PC-9 (cell line): ENCODE measurements around the gene KIF2C. TPM values are rescaled to one million over a fixed set of nuclear protein-coding genes. Genes with fewer than 3 reads are reported as not detected.

Experiments used
- BruUV-seq: library from RNA; stranded (reverse); fragments of 400-500 nt; replicated peaks from 2 replicates; lab custom pipeline; 2021; lab: Mats Ljungman, UMichigan
- CTCF ChIA-PET: fragments of 300-600 bp; sonication (Branson Sonifier 250); formaldehyde crosslinking; loops from one replicate; lab custom pipeline; 2022; ENCODE audit warnings: antibody characterized with exemption; lab: Charles Lee
- POLR2A ChIA-PET: fragments of 300-600 bp; sonication (Branson Sonifier 250); formaldehyde crosslinking; loops from one replicate; lab custom pipeline; 2022; ENCODE audit warnings: antibody characterized with exemption; ENCODE audit not compliant: unreplicated experiment; lab: Charles Lee
- DNase-seq, 2 experiments: peaks; one replicate each; pipeline versions ENCODE4 v3.0.0 to v3.0.0-alpha.2; 2015 to 2022; ENCODE audit warnings: mixed read lengths in 1 of 2
- H2AFZ ChIP-seq: fragments of 200-600 bp; sonication (generic); 2 replicates; pipeline ENCODE4 v1.8.1; 2017; ENCODE audit warnings: antibody characterized with exemption
- H3F3A ChIP-seq: fragments of 200-600 bp; sonication (generic); 2 replicates; pipeline ENCODE4 v1.8.1; 2017; ENCODE audit warnings: antibody characterized with exemption, mild to moderate bottlenecking, low read depth; ENCODE audit not compliant: insufficient read depth
- H3K27ac ChIP-seq: fragments of 200-600 bp; sonication (generic); 2 replicates; pipeline ENCODE4 v1.6.1; 2016; ENCODE audit warnings: mixed run types
- H3K27me3 ChIP-seq: fragments of 200-600 bp; sonication (generic); 2 replicates; pipeline ENCODE4 v1.6.1; 2016; ENCODE audit warnings: low read depth, mixed run types; ENCODE audit not compliant: insufficient read depth
- H3K36me3 ChIP-seq: fragments of 200-600 bp; sonication (generic); 2 replicates; pipeline ENCODE4 v1.6.1; 2016; ENCODE audit warnings: low read depth, mixed run types
- H3K4me1 ChIP-seq: fragments of 200-600 bp; sonication (generic); replicated peaks from 2 replicates; pipeline ENCODE4 v1.6.1; 2016; ENCODE audit warnings: mixed run types; ENCODE audit not compliant: insufficient read depth
- H3K4me2 ChIP-seq: fragments of 200-600 bp; sonication (generic); 2 replicates; pipeline ENCODE4 v1.6.1; 2017; ENCODE audit warnings: mixed run types
- H3K4me3 ChIP-seq: fragments of 200-600 bp; sonication (generic); 2 replicates; pipeline ENCODE4 v1.6.1; 2016; ENCODE audit warnings: mixed run types
- H3K79me2 ChIP-seq: fragments of 200-600 bp; sonication (generic); 2 replicates; pipeline ENCODE4 v1.6.1; 2017; ENCODE audit warnings: low read depth, mixed run types
- H3K9me2 ChIP-seq: fragments of 200-600 bp; sonication (generic); 2 replicates; pipeline ENCODE4 v1.8.1; 2017; ENCODE audit warnings: mild to moderate bottlenecking; ENCODE audit not compliant: insufficient read depth
- H3K9me3 ChIP-seq: fragments of 200-600 bp; sonication (generic); 2 replicates; pipeline ENCODE4 v1.8.1; 2016; ENCODE audit warnings: low read depth; ENCODE audit not compliant: insufficient read depth
- H4K20me1 ChIP-seq: fragments of 200-600 bp; sonication (generic); 2 replicates; pipeline ENCODE4 v1.8.1; 2017; ENCODE audit not compliant: insufficient read depth
- CTCF ChIP-seq: fragments of 200-600 bp; sonication (generic); conservative IDR thresholded peaks from 2 replicates; pipeline ENCODE4 v1.6.1; 2017; ENCODE audit warnings: mixed run types, antibody characterized with exemption, mild to moderate bottlenecking, moderate library complexity
- EZH2 ChIP-seq: fragments of 200-600 bp; sonication (generic); IDR thresholded peaks from 2 replicates; pipeline ENCODE4 v1.8.0; 2017; ENCODE audit warnings: antibody characterized with exemption, low read depth
- intact Hi-C: fragments of 100-400 bp; cut with micrococcal nuclease; formaldehyde crosslinking; loops from one replicate; pipeline ENCODE4 v1.10.0; 2022; ENCODE audit not compliant: unreplicated experiment
- total RNA-seq: library from RNA; stranded (reverse); gene quantifications from 2 replicates; pipeline ENCODE4 v1.2.3, GENCODE V29; 2021

Gene KIF2C
- total RNA-seq, 1 experiment from 2014 or later = 119 TPM

DNA sequence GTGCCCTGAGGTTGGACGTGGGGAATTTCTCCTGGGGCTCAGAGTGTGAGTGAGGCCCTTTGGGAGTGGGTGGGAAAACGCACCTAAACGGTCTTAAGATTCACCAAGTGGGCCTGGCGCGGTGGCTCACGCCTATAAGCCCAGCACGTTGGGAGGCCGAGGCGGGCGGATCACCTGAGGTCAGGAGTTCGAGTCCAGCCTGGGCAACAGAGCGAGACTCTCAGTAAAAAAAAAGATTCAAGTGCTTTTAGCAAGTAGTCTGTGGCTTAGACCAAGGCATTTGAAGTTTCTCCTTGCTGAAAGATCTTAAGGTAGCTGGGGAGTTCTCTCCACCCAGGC lies 37.1 kb downstream of the KIF2C start:
- Histone ChIP-seq H3K27ac (peak overlapping the region; percentile 98), H3K36me3 (peaks cover 49% of the 10 kb centered on the region)
- DNase-seq = no peak

DNA sequence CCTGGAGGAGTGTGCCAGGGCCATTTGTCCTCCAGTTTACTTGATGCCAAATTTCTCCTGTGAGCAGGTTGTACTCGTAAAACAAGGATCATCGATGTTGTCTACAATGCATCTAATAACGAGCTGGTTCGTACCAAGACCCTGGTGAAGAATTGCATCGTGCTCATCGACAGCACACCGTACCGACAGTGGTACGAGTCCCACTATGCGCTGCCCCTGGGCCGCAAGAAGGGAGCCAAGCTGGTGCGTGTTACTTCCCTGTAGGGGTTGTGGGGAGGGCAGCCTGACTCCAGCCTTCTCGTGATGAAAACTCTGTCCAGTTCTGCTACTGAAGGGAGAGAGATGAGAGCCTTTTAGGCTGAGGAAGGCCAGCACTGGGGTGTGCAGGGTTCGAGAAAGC lies 37.9 kb downstream of the KIF2C start:
- H3K4me2 ChIP-seq = peak overlapping the region; percentile 84
- ChIA-PET CTCF (no interaction called here), POLR2A (interaction anchor here (0.6 to 0.7 kb wide), 2 partner anchors 43 to 889 kb away, joined by 3 to 4 read pairs; no protein-coding TSS in a partner anchor)
- H3K9me3 ChIP-seq = no peaks in the 10 kb centered on the region
- intact Hi-C loops = no loop called here
- peaks cover 60% of the 10 kb centered on the region for H3K79me2 ChIP-seq
- BruUV-seq = no TSS peak
- peak overlapping the region; percentile 98 for H3K27ac ChIP-seq
- H3F3A ChIP-seq = peaks cover 85% of the 10 kb centered on the region
- no peaks in the 10 kb centered on the region for H3K9me2 ChIP-seq
- H3K27me3 ChIP-seq = no peaks in the 10 kb centered on the region
- DNase-seq = no peak
- no peak overlapping the region for H2AFZ ChIP-seq
- H3K4me1 ChIP-seq = peaks cover 22% of the 10 kb centered on the region
- no peak for TF ChIP-seq EZH2
- no peak for TF ChIP-seq CTCF
- H4K20me1 ChIP-seq = peaks cover 43% of the 10 kb centered on the region
- peaks cover 49% of the 10 kb centered on the region for H3K36me3 ChIP-seq
- peak overlapping the region; percentile 95 for H3K4me3 ChIP-seq

More for the DNA sequence above, 37.1 kb downstream of the KIF2C start:
- Histone ChIP-seq H3K27me3 (no peaks in the 10 kb centered on the region), H2AFZ (no peak overlapping the region), H3K4me3 (peak overlapping the region; percentile 95), H3F3A (peaks cover 80% of the 10 kb centered on the region), H3K9me2 (no peaks in the 10 kb centered on the region), H3K79me2 (peaks cover 60% of the 10 kb centered on the region), H3K4me1 (peaks cover 22% of the 10 kb centered on the region), H3K9me3 (no peaks in the 10 kb centered on the region), H4K20me1 (peaks cover 43% of the 10 kb centered on the region), H3K4me2 (peak overlapping the region; percentile 84)
- no TSS peak for BruUV-seq
- ChIA-PET POLR2A (interaction anchor here (0.6 kb wide), 1 partner anchor 23 kb away, joined by 4 read pairs; the partner anchor contains the start of gene PLK3), CTCF (interaction anchor here (1.0 to 1.2 kb wide), 3 partner anchors 17 to 45 kb away, joined by 3 to 4 read pairs (median 3); partner anchors contain the start of gene PLK3)
- TF ChIP-seq EZH2 (no peak), CTCF (no peak)
- intact Hi-C loops = no loop called here

DNA sequence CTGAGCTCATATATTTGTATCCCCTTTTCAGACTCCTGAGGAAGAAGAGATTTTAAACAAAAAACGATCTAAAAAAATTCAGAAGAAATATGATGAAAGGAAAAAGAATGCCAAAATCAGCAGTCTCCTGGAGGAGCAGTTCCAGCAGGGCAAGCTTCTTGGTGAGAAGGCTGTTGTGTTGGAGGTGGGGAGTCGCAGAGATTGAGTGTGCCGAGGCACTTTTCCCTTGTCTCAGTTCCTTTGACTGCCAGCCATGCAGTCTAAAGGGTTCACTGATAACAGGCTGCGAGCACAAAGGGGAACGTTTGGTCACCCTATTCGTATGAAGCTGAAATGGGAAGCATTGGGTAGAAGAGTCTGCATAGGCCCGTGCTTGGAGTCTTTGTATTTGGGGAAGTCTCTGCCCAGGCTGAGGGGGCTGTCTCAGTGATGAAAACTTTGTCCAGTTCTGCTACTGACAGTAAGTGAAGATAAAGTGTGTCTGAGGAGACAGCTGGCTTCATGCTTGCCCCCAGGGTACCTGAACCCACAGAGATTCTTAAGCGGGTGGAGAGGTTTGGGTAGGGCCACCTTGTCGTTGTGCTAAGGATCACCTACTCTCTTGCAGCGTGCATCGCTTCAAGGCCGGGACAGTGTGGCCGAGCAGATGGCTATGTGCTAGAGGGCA lies 38.5 kb downstream of the KIF2C start:
- no peak overlapping the region for H2AFZ ChIP-seq
- POLR2A ChIA-PET = interaction anchor here (0.6 to 0.7 kb wide), 2 partner anchors 42 to 889 kb away, joined by 3 to 4 read pairs; no protein-coding TSS in a partner anchor
- peaks cover 49% of the 10 kb centered on the region for H3K36me3 ChIP-seq
- H4K20me1 ChIP-seq = peaks cover 43% of the 10 kb centered on the region
- H3K4me1 ChIP-seq = peaks cover 22% of the 10 kb centered on the region
- DNase-seq = no peak
- TF ChIP-seq CTCF (no peak), EZH2 (no peak)
- intact Hi-C loops = no loop called here
- CTCF ChIA-PET = no interaction called here
- peak overlapping the region; percentile 84 for H3K4me2 ChIP-seq
- H3K4me3 ChIP-seq = peak overlapping the region; percentile 95; the same call in 1 of the 2 replicates
- no peaks in the 10 kb centered on the region for H3K9me3 ChIP-seq
- BruUV-seq = no TSS peak
- H3K79me2 ChIP-seq = peaks cover 60% of the 10 kb centered on the region
- no peaks in the 10 kb centered on the region for H3K9me2 ChIP-seq
- H3K27ac ChIP-seq = peak overlapping the region; percentile 98
- H3F3A ChIP-seq = peaks cover 85% of the 10 kb centered on the region
- H3K27me3 ChIP-seq = no peaks in the 10 kb centered on the region
